K562 (cell line): ENCODE results near the gene SRCIN1.

ENCODE experiments used
- BCOR ChIP-seq: fragments of 450-650 bp; IDR thresholded peaks from 2 replicates; pipeline ENCODE4 v1.6.1; 2016
- MAFF ChIP-seq: IDR thresholded peaks from 2 replicates; pipeline ENCODE4 v1.6.1; 2012; ENCODE audit warnings: low read length, improper control_type of control experiment
- PHF21A ChIP-seq: fragments of 450-650 bp; IDR thresholded peaks from 2 replicates; pipeline ENCODE4 v1.6.1; 2017; ENCODE audit warnings: low read depth, borderline replicate concordance
- POLR2AphosphoS5 ChIP-seq: IDR thresholded peaks from 2 replicates; pipeline ENCODE4 v1.6.1; 2011; ENCODE audit warnings: mild to moderate bottlenecking, low read depth, low read length, moderate library complexity; ENCODE audit not compliant: control insufficient read depth, insufficient read depth
- RAD51 ChIP-seq: fragments of 450-650 bp; IDR thresholded peaks from 2 replicates; pipeline ENCODE4 v1.7.1; 2016; ENCODE audit warnings: low read depth, mild to moderate bottlenecking, borderline replicate concordance
- SP2 ChIP-seq: IDR thresholded peaks from 2 replicates; pipeline ENCODE4 v1.6.1; 2011; ENCODE audit warnings: mild to moderate bottlenecking, low read depth, low read length, moderate library complexity; ENCODE audit not compliant: poor library complexity, severe bottlenecking; ENCODE audit errors: extremely low read depth
- TAF1 ChIP-seq: IDR thresholded peaks from 2 replicates; pipeline ENCODE4 v1.6.1; 2011; ENCODE audit warnings: mild to moderate bottlenecking, low read length, moderate library complexity; ENCODE audit not compliant: insufficient read depth, control insufficient read depth, severe bottlenecking; ENCODE audit errors: extremely low read depth
- TBL1XR1 ChIP-seq, 2 experiments: IDR thresholded peaks; 2 replicates each; pipeline ENCODE4 v1.6.1; 2012; ENCODE audit warnings: improper control_type of control experiment in 2 of 2, low read length in 2 of 2, mild to moderate bottlenecking in 1 of 2
- YY1 ChIP-seq, 3 experiments: IDR thresholded peaks; 2 replicates each; pipeline ENCODE4 v1.6.1; 2011; ENCODE audit warnings: low read length in 2 of 3, mild to moderate bottlenecking in 2 of 3, moderate library complexity in 2 of 3, borderline replicate concordance in 1 of 3, control low read depth in 1 of 3, low read depth in 1 of 3; ENCODE audit not compliant: insufficient read depth in 3 of 3, insufficient replicate concordance in 2 of 3, control insufficient read depth in 1 of 3, insufficient read length in 1 of 3; ENCODE audit errors: extremely low read depth in 1 of 3
- TF ChIP-seq, protein P1 (sequence below), 3 experiments: IDR thresholded peaks in 2 of 3; conservative IDR thresholded peaks in 1 of 3; 2 replicates each; pipeline ENCODE4 v1.5.1; 2011 to 2012; ENCODE audit warnings: low read length in 3 of 3, mild to moderate bottlenecking in 3 of 3, control low read depth in 2 of 3, improper control_type of control experiment in 1 of 3, inconsistent platforms in 1 of 3, low read depth in 1 of 3, mixed read lengths in 1 of 3, moderate library complexity in 1 of 3; ENCODE audit not compliant: insufficient read depth in 2 of 3

DNA sequence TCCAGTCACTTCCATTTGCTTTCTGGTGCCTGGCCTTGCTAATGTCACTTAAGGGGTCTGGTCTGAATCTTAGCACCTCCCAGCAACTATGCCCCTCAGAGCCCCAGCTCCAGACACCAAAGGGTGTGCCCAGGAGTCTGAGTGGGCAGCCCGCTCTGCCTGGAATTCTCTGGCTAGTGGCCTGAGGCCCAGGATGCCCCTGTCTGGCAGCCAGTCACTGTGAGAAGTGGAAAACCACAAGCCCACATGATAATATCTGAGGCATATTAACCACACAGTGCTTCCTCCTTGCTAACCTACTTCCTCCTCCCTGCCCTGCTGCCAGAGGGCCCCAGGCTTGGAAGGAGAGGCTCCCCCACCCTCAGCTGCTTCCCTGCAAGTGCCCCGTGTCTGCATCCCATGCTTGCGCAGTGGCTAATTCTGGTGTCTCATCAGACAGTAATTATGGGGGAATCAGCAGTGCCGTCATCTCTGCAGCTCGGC, 14.0 kb downstream of the SRCIN1 start:
- TF ChIP-seq RAD51, result no peak
- TF ChIP-seq POLR2AphosphoS5, result no peak
- TF ChIP-seq, protein P1, sequence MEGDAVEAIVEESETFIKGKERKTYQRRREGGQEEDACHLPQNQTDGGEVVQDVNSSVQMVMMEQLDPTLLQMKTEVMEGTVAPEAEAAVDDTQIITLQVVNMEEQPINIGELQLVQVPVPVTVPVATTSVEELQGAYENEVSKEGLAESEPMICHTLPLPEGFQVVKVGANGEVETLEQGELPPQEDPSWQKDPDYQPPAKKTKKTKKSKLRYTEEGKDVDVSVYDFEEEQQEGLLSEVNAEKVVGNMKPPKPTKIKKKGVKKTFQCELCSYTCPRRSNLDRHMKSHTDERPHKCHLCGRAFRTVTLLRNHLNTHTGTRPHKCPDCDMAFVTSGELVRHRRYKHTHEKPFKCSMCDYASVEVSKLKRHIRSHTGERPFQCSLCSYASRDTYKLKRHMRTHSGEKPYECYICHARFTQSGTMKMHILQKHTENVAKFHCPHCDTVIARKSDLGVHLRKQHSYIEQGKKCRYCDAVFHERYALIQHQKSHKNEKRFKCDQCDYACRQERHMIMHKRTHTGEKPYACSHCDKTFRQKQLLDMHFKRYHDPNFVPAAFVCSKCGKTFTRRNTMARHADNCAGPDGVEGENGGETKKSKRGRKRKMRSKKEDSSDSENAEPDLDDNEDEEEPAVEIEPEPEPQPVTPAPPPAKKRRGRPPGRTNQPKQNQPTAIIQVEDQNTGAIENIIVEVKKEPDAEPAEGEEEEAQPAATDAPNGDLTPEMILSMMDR (IDR thresholded peaks at IDR 0.05 in 2 of 3, conservative IDR thresholded peaks at IDR 0.05 in 1 of 3; ENCODE audit: insufficient read depth in 2 of 3, low read depth in 1 of 3, low read length in 3 of 3), result no peak
- TF ChIP-seq PHF21A, result no peak
- no peak for TF ChIP-seq SP2
- no peak; the same call in 1 of the 2 replicates for TF ChIP-seq BCOR
- no peak for TF ChIP-seq TAF1
- no peak for TF ChIP-seq MAFF
- TF ChIP-seq TBL1XR1 (IDR thresholded peaks at IDR 0.05; ENCODE audit: low read length in 2 of 2), result no peak
- no peak for TF ChIP-seq YY1 (IDR thresholded peaks at IDR 0.05; ENCODE audit: borderline replicate concordance in 1 of 3, control insufficient read depth in 1 of 3, extremely low read depth in 1 of 3, insufficient read depth in 3 of 3, insufficient read length in 1 of 3, insufficient replicate concordance in 2 of 3, low read depth in 1 of 3, low read length in 2 of 3)
